OCI-LY7 (cell line): ENCODE measurements around the gene KRTAP9-6. TPM values are rescaled to one million over a fixed set of nuclear protein-coding genes. Genes with fewer than 3 reads are reported as not detected.

Experiments used
- BruUV-seq: library from RNA; stranded (reverse); fragments of 400-500 nt; replicated peaks from 2 replicates; lab custom pipeline; 2021; lab: Mats Ljungman, UMichigan
- CTCF ChIA-PET: fragments of 300-600 bp; sonication (Branson Sonifier 250); formaldehyde crosslinking; loops from one replicate; lab custom pipeline; 2022; ENCODE audit warnings: antibody characterized with exemption; ENCODE audit not compliant: unreplicated experiment; lab: Charles Lee
- POLR2A ChIA-PET: fragments of 300-600 bp; sonication (Branson Sonifier 250); formaldehyde crosslinking; loops from one replicate; lab custom pipeline; 2022; ENCODE audit warnings: antibody characterized with exemption; lab: Charles Lee
- DNase-seq: peaks from one replicate; pipeline ENCODE4 v3.0.0-alpha.2; 2015; ENCODE audit warnings: low spot score
- H2AFZ ChIP-seq: fragments of 200-600 bp; sonication (generic), shearing (Covaris generic); 2 replicates; pipeline ENCODE4 v1.6.1; 2014; ENCODE audit warnings: mild to moderate bottlenecking, antibody characterized with exemption, low read length, moderate library complexity
- H3K27ac ChIP-seq: fragments of 200-600 bp; sonication (generic); 2 replicates; pipeline ENCODE4 v1.5.1; 2014; ENCODE audit warnings: mixed run types, low read depth, mild to moderate bottlenecking, moderate library complexity, low read length, inconsistent platforms; ENCODE audit not compliant: poor library complexity, severe bottlenecking
- H3K36me3 ChIP-seq: fragments of 200-600 bp; sonication (generic); 2 replicates; pipeline ENCODE4 v1.6.1; 2014; ENCODE audit warnings: mild to moderate bottlenecking, antibody characterized with exemption, low read length, moderate library complexity, mixed read lengths; ENCODE audit not compliant: insufficient read depth
- H3K4me1 ChIP-seq: fragments of 200-600 bp; sonication (generic); 2 replicates; pipeline ENCODE4 v1.5.1; 2014; ENCODE audit warnings: mild to moderate bottlenecking, low read length; ENCODE audit not compliant: insufficient read depth, poor library complexity, severe bottlenecking
- H3K4me2 ChIP-seq: fragments of 200-600 bp; sonication (generic); 2 replicates; pipeline ENCODE4 v1.6.1; 2014; ENCODE audit warnings: mild to moderate bottlenecking, low read length
- H3K4me3 ChIP-seq: fragments of 200-600 bp; sonication (generic); 2 replicates; pipeline ENCODE4 v1.5.1; 2014; ENCODE audit warnings: mild to moderate bottlenecking, low read depth, low read length; ENCODE audit not compliant: poor library complexity, severe bottlenecking
- H3K79me2 ChIP-seq: fragments of 200-600 bp; sonication (generic); 2 replicates; pipeline ENCODE4 v1.6.1; 2016; ENCODE audit warnings: low read depth, mild to moderate bottlenecking, low read length, moderate library complexity, mixed read lengths; ENCODE audit not compliant: insufficient read depth
- H3K9me2 ChIP-seq: fragments of 200-600 bp; sonication (generic); 2 replicates; pipeline ENCODE4 v1.6.1; 2016; ENCODE audit warnings: mild to moderate bottlenecking, low read length, mixed read lengths; ENCODE audit not compliant: insufficient read depth
- H3K9me3 ChIP-seq: fragments of 200-600 bp; sonication (generic); 2 replicates; pipeline ENCODE4 v1.6.1; 2014; ENCODE audit warnings: mild to moderate bottlenecking, mixed run types, low read length, mixed read lengths
- H4K20me1 ChIP-seq: fragments of 200-600 bp; sonication (generic); 2 replicates; pipeline ENCODE4 v1.6.1; 2014; ENCODE audit warnings: mild to moderate bottlenecking, antibody characterized with exemption, low read length, moderate library complexity, mixed read lengths; ENCODE audit not compliant: insufficient read depth
- CTCF ChIP-seq: fragments of 200-600 bp; sonication (generic); conservative IDR thresholded peaks from 2 replicates; pipeline ENCODE4 v1.5.1; 2014; ENCODE audit warnings: mild to moderate bottlenecking, antibody characterized with exemption, low read length, moderate library complexity, mixed read lengths
- EZH2phosphoT487 ChIP-seq: fragments of 200-600 bp; sonication (generic); IDR thresholded peaks from 2 replicates; pipeline ENCODE4 v1.6.1; 2018; ENCODE audit warnings: low read depth, borderline replicate concordance, mild to moderate bottlenecking, mixed run types, antibody characterized with exemption, low read length, moderate library complexity, mixed read lengths
- intact Hi-C: fragments of 100-400 bp; cut with micrococcal nuclease; formaldehyde crosslinking; loops from one replicate; pipeline ENCODE4 v1.10.0; 2022; ENCODE audit not compliant: unreplicated experiment
- total RNA-seq, 2 experiments: library from RNA; depleted of rRNA in 1 of 2; stranded (reverse); fragments of >200 nt in 1 of 2; shearing (Covaris generic) in 1 of 2; gene quantifications; 2 replicates each; pipeline ENCODE4 v1.2.3, GENCODE V29; 2014 to 2022

The KRTAP9-6 gene
- total RNA-seq, 2 experiments from 2014 or later, result not detected

DNA sequence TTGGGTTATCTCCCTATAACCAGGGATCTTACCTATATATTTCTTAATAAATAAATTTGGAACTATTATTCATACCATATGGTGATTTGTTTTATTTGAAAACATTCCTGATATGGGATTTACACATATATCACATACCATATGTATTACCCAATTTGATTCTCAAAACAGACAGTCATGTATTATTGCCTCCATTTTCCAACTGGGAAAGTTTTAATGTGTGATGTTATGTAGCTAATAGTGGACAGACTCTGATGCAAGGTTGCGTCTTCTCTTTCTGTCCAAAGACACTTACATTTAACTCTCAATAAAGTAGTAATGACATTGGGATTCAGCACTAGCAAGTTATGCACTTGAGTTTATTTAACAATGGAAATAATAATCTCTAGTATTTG, 8.9 kb upstream of the KRTAP9-6 start:
- Histone ChIP-seq H3K4me3 (no peak overlapping the region), H3K27ac (no peak overlapping the region), H3K79me2 (no peaks in the 10 kb centered on the region), H3K4me2 (no peak overlapping the region), H3K9me2 (no peaks in the 10 kb centered on the region), H3K9me3 (no peaks in the 10 kb centered on the region), H4K20me1 (no peaks in the 10 kb centered on the region), H2AFZ (no peak overlapping the region), H3K36me3 (no peaks in the 10 kb centered on the region), H3K4me1 (no peaks in the 10 kb centered on the region)
- ChIA-PET POLR2A (interaction anchor here (0.6 kb wide), 2 partner anchors 54 to 1690 kb away, joined by 3 read pairs; no protein-coding TSS in a partner anchor), CTCF (no interaction called here)
- DNase-seq, result no peak
- no TSS peak for BruUV-seq
- intact Hi-C loops, result no loop called here
- TF ChIP-seq CTCF, result no peak
- TF ChIP-seq EZH2phosphoT487, result no peak

DNA sequence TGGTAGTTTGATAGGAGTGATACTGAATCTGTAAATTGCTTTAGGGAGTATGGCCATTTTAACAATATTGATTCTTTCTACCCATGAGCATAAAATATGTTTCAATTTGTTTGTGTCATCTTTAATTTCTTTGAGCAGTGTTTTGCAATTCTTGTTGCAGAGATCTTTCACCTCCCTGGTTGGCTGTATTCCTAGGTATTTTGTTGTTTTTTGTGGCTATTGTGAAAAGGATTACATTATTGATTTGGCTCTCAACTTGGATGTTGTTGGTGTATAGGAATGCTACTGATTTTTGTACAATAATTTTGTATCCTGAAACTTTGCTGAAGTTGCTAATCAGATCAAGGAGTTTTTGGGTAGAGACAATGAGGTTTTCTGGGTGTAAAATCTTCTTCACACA, 6.8 kb upstream of the KRTAP9-6 start:
- CTCF ChIA-PET, result no interaction called here
- no peaks in the 10 kb centered on the region for H3K9me3 ChIP-seq
- H3K79me2 ChIP-seq, result no peaks in the 10 kb centered on the region
- H3K4me3 ChIP-seq, result no peak overlapping the region
- H3K27ac ChIP-seq, result no peak overlapping the region
- no peak overlapping the region for H2AFZ ChIP-seq
- BruUV-seq, result no TSS peak
- intact Hi-C loops, result no loop called here
- no peak overlapping the region for H3K4me2 ChIP-seq
- H4K20me1 ChIP-seq, result no peaks in the 10 kb centered on the region
- TF ChIP-seq CTCF (no peak), EZH2phosphoT487 (no peak)
- H3K9me2 ChIP-seq, result no peaks in the 10 kb centered on the region
- no peaks in the 10 kb centered on the region for H3K4me1 ChIP-seq
- no peak for DNase-seq
- POLR2A ChIA-PET, result no interaction called here
- no peaks in the 10 kb centered on the region for H3K36me3 ChIP-seq

DNA sequence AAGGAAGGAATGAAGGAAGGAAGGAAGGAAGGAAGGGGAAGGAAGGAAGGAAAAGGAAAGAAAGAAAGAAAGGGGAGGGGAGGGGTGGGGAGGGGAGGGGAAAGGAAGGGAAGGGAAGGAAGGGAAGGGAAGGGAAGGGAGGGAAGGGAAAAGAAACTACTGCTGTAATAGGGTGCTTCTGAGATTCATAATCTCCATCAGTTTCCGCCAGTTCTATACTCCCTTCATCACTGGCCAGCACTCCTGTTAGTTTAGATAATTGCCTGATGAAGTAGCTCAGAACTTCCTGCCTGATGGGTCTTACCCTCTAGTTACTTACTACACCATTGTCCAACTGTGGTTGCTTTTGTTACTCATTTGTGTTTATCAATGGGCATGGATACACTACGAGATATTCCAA, 2.0 kb upstream of the KRTAP9-6 start:
- H3K4me2 ChIP-seq, result no peak overlapping the region
- no peaks in the 10 kb centered on the region for H3K4me1 ChIP-seq
- H2AFZ ChIP-seq, result no peak overlapping the region
- TF ChIP-seq CTCF (no peak), EZH2phosphoT487 (no peak)
- no peak overlapping the region for H3K4me3 ChIP-seq
- H3K36me3 ChIP-seq, result no peaks in the 10 kb centered on the region
- BruUV-seq, result no TSS peak
- H3K9me2 ChIP-seq, result no peaks in the 10 kb centered on the region
- POLR2A ChIA-PET, result no interaction called here
- CTCF ChIA-PET, result no interaction called here
- H3K79me2 ChIP-seq, result no peaks in the 10 kb centered on the region
- no peaks in the 10 kb centered on the region for H4K20me1 ChIP-seq
- no peaks in the 10 kb centered on the region for H3K9me3 ChIP-seq
- DNase-seq, result no peak
- intact Hi-C loops, result no loop called here
- no peak overlapping the region for H3K27ac ChIP-seq
